Peyer's patch (tissue), 4 donors: Measurements from ENCODE around the gene MXD3.
A peak's percentile ranks its signal among the peaks of the same experiment; 100 is the strongest.

Source experiments
- CTCF ChIP-seq, 6 experiments: fragments of 450-650 bp in 4 of 6; fragments of 200-600 bp in 2 of 6; sonication (generic) in 1 of 6; IDR thresholded peaks; one replicate each; pipeline ENCODE4 v1.5.1; 2017 to 2019; ENCODE audit warnings: antibody characterized with exemption in 6 of 6, mild to moderate bottlenecking in 3 of 6, moderate library complexity in 1 of 6
- POLR2A ChIP-seq, 2 donors: fragments of 450-650 bp; IDR thresholded peaks; one replicate each; pipeline ENCODE4 v1.5.1; 2017; ENCODE audit warnings: antibody characterized with exemption in 2 of 2, mild to moderate bottlenecking in 2 of 2, moderate library complexity in 2 of 2

DNA sequence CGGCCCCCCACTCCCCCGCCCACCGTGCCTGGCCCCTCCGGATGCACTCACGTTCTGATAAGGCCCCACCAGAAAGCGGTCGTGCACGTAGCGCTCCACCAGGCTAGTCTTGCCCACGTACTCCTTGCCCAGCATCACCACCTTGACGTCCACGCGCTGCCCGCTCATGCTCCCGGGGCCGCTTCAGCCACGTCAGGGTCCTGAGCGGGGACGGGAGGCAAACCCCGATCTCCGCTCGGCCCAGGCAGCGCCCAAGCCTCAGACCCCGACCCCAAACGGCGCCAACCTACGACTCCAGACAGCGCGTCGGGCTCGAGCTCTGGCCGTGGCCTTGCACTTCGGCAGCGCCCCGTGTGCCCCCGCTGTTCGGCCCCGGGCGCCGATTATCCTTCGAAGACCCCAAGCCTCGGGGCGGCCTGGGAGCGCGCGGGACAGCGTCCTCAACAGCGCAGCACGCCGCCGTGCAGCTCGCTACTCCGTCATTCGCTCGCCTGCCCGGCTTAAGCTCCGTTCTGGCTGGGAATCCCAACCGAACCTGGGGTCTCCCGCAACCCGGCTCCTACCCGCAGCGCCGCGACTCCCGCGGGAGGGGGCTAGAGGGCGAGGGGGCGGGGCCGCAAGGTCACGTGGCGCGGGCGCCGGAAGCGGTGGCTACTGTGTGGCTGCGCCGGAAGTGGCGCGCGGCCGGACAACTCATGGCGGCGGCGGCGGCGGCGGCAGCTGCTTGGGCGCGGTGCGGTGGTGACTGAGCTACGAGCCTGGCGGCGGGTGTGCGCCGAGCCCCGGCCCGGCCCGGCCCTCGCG lies 8.4 kb downstream of the MXD3 start, which contains the start of the genes PRELID1 and RAB24:
- peak; percentile 58 to 70 for TF ChIP-seq POLR2A (IDR thresholded peaks at IDR 0.05)
- peak in 5 of 6 experiments; percentile 0 to 38 (median 27) for TF ChIP-seq CTCF (IDR thresholded peaks at IDR 0.05)
